ENCODE measurements around the gene OR10G2. TPM values are rescaled to one million over a fixed set of nuclear protein-coding genes. Genes with fewer than 3 reads are reported as not detected.
"Not testable (repeated sequence)": the region's sequence is repeated elsewhere in the genome, so short reads cannot be mapped to it uniquely, and the experiment has no call there.

Gene OR10G2
- total RNA-seq = not detected

- no peak for ATAC-seq
- DNase-seq (ENCODE audit: low spot score) = no peak
- intact Hi-C loops (cut with DNase I) = no loop called here
These were observed at the start of gene OR10G2 for GRCh38 chr14:21634840-21635239. TSS of gene OR10G2 (minus strand) at chr14:21634940. CDS start at chr14:21634842, 98 bp downstream.

GRCh38 chr14:21680072-21680471 lies 45.3 kb upstream of the OR10G2 start:
- intact Hi-C loops (cut with DNase I) = no loop called here
- ATAC-seq (no peak), DNase-seq (ENCODE audit: low spot score) (no peak)

- ATAC-seq (no peak), DNase-seq (ENCODE audit: low spot score) (no peak)
- intact Hi-C loops (cut with DNase I) = no loop called here
These were observed 40.8 kb upstream of the OR10G2 start for GRCh38 chr14:21675566-21675965.

- DNase-seq (ENCODE audit: low spot score) (no peak), ATAC-seq (no peak)
- intact Hi-C loops (cut with DNase I) = no loop called here
These were observed 39.0 kb upstream of the OR10G2 start, which contains the start of gene OR4E1 for GRCh38 chr14:21673718-21674117. TSS of gene OR4E1 (minus strand) at chr14:21673818. CDS start at chr14:21670935, 2,883 bp downstream.

- ATAC-seq = no peak
- DNase-seq (ENCODE audit: low spot score) = no peak
- intact Hi-C loops (cut with DNase I) = no loop called here
These were observed 37.4 kb upstream of the OR10G2 start for GRCh38 chr14:21672116-21672515.

- intact Hi-C loops (cut with DNase I) = no loop called here
- DNase-seq (ENCODE audit: low spot score) (no peak), ATAC-seq (no peak)
These were observed 36.6 kb upstream of the OR10G2 start for GRCh38 chr14:21671371-21671770.

GRCh38 chr14:21669284-21669683 lies 34.5 kb upstream of the OR10G2 start:
- intact Hi-C loops (cut with DNase I) = no loop called here
- ATAC-seq = no peak
- no peak for DNase-seq (ENCODE audit: low spot score)

- DNase-seq (ENCODE audit: low spot score) (no peak), ATAC-seq (no peak)
- intact Hi-C loops (cut with DNase I) = no loop called here
These were observed 33.6 kb upstream of the OR10G2 start for GRCh38 chr14:21668377-21668776.

GRCh38 chr14:21656980-21657379 lies 22.2 kb upstream of the OR10G2 start:
- intact Hi-C loops (cut with DNase I) = no loop called here
- ATAC-seq (no peak), DNase-seq (ENCODE audit: low spot score) (no peak)

GRCh38 chr14:21654215-21654614 lies 19.5 kb upstream of the OR10G2 start:
- intact Hi-C loops (cut with DNase I) = no loop called here
- DNase-seq (ENCODE audit: low spot score) (no peak), ATAC-seq (no peak)

GRCh38 chr14:21653331-21653885 lies 18.7 kb upstream of the OR10G2 start, which contains the start of gene OR4E2:
TSS of gene OR4E2 (plus strand) at chr14:21653835. CDS start at chr14:21665083, 11,248 bp downstream.
- intact Hi-C loops (cut with DNase I) = no loop called here
- no peak for DNase-seq (ENCODE audit: low spot score)
- ATAC-seq = no peak

- intact Hi-C loops (cut with DNase I) = no loop called here
- ATAC-seq = no peak
- DNase-seq (ENCODE audit: low spot score) = no peak
These were observed 17.6 kb upstream of the OR10G2 start for GRCh38 chr14:21652209-21652808.

GRCh38 chr14:21647380-21647779 lies 12.6 kb upstream of the OR10G2 start:
- intact Hi-C loops (cut with DNase I) = no loop called here
- DNase-seq (ENCODE audit: low spot score) (no peak), ATAC-seq (no peak)

GRCh38 chr14:21643407-21643806 lies 8.7 kb upstream of the OR10G2 start:
- DNase-seq (ENCODE audit: low spot score) (no peak), ATAC-seq (no peak)
- intact Hi-C loops (cut with DNase I) = no loop called here

- ATAC-seq (no peak), DNase-seq (ENCODE audit: low spot score) (no peak)
- intact Hi-C loops (cut with DNase I) = no loop called here
These were observed 7.9 kb upstream of the OR10G2 start for GRCh38 chr14:21642683-21643082.

- no peak for ATAC-seq
- DNase-seq (ENCODE audit: low spot score) = no peak
- intact Hi-C loops (cut with DNase I) = no loop called here
These were observed 3.7 kb downstream of the OR10G2 start for GRCh38 chr14:21631084-21631483.

- DNase-seq (ENCODE audit: low spot score); intact Hi-C loops (cut with DNase I); ATAC-seq: not testable (repeated sequence)
These were observed 4.2 kb downstream of the OR10G2 start for GRCh38 chr14:21630503-21630902.

- no peak for ATAC-seq
- intact Hi-C loops (cut with DNase I) = no loop called here
These were observed 8.1 kb downstream of the OR10G2 start for GRCh38 chr14:21626491-21627230.

GRCh38 chr14:21617614-21618013 lies 17.1 kb downstream of the OR10G2 start:
- no peak for DNase-seq (ENCODE audit: low spot score)
- ATAC-seq = no peak
- intact Hi-C loops (cut with DNase I) = no loop called here

More at GRCh38 chr14:21626491-21627230, 8.1 kb downstream of the OR10G2 start:
- no peak for DNase-seq (ENCODE audit: low spot score)

- no peak for ATAC-seq
- DNase-seq (ENCODE audit: low spot score) = no peak
- intact Hi-C loops (cut with DNase I) = no loop called here
These were observed 20.5 kb downstream of the OR10G2 start for GRCh38 chr14:21614240-21614639.

All from sciatic nerve (tissue), 2 donors.